Fibroblast of lung (primary cell): ENCODE measurements around the gene TRMT13. TPM values are rescaled to one million over a fixed set of nuclear protein-coding genes. Genes with fewer than 3 reads are reported as not detected.

ENCODE experiments used
- DNase-seq, 2 donors: peaks; one replicate each; pipeline versions ENCODE4 v3.0.0 to v3.0.0-alpha.2; 2010; ENCODE audit warnings: low read depth in 2 of 2
- H2AFZ ChIP-seq: 2 replicates; pipeline ENCODE4 v1.5.1; 2012; ENCODE audit warnings: low read length, control low read depth, inconsistent platforms
- H3K27ac ChIP-seq: 2 replicates; pipeline ENCODE4 v1.5.1; 2011; ENCODE audit warnings: low read length, control low read depth; ENCODE audit not compliant: insufficient read depth
- H3K27me3 ChIP-seq: 2 replicates; pipeline ENCODE4 v1.5.1; 2011; ENCODE audit warnings: mild to moderate bottlenecking, low read length; ENCODE audit not compliant: control insufficient read depth, insufficient read depth
- H3K36me3 ChIP-seq: 2 replicates; pipeline ENCODE4 v1.5.1; 2011; ENCODE audit warnings: low read length; ENCODE audit not compliant: control insufficient read depth, insufficient read depth
- H3K4me1 ChIP-seq: 2 replicates; pipeline ENCODE4 v1.5.1; 2011; ENCODE audit warnings: low read length; ENCODE audit not compliant: control insufficient read depth, insufficient read depth; ENCODE audit errors: extremely low read depth
- H3K4me2 ChIP-seq: 2 replicates; pipeline ENCODE4 v1.5.1; 2011; ENCODE audit warnings: low read length, control low read depth; ENCODE audit not compliant: insufficient read depth; ENCODE audit errors: extremely low read depth
- H3K4me3 ChIP-seq, 4 experiments: fragments of 200-600 bp in 1 of 4; sonication (generic) in 1 of 4; replicated peaks in 1 of 4; 2 replicates each; pipeline ENCODE4 v1.5.1; 2011 to 2016; ENCODE audit warnings: low read length in 4 of 4, low read depth in 3 of 4, mild to moderate bottlenecking in 3 of 4, control low read depth in 2 of 4, inconsistent platforms in 1 of 4, mixed read lengths in 1 of 4; ENCODE audit not compliant: insufficient read depth in 1 of 4; ENCODE audit errors: control extremely low read depth in 1 of 4
- H3K79me2 ChIP-seq: 2 replicates; pipeline ENCODE4 v1.5.1; 2012; ENCODE audit warnings: mild to moderate bottlenecking, low read length, inconsistent platforms; ENCODE audit not compliant: control insufficient read depth, insufficient read depth
- H3K9ac ChIP-seq: 2 replicates; pipeline ENCODE4 v1.5.1; 2011; ENCODE audit warnings: mild to moderate bottlenecking, low read length, control low read depth; ENCODE audit not compliant: insufficient read depth
- H3K9me3 ChIP-seq: 2 replicates; pipeline ENCODE4 v1.5.1; 2012; ENCODE audit warnings: low read depth, low read length; ENCODE audit not compliant: control insufficient read depth, insufficient read depth
- H4K20me1 ChIP-seq: 2 replicates; pipeline ENCODE4 v1.5.1; 2011; ENCODE audit warnings: low read length; ENCODE audit not compliant: control insufficient read depth, insufficient read depth; ENCODE audit errors: extremely low read depth
- CTCF ChIP-seq, 2 donors: IDR thresholded peaks in 1 of 2; conservative IDR thresholded peaks in 1 of 2; 1 replicate in 1 of 2; 2 replicates in 1 of 2; pipeline ENCODE4 v1.5.1; 2011 to 2012; ENCODE audit warnings: low read length in 2 of 2, control low read depth in 1 of 2, inconsistent platforms in 1 of 2, low read depth in 1 of 2, mild to moderate bottlenecking in 1 of 2
- EZH2 ChIP-seq: IDR thresholded peaks from 2 replicates; pipeline ENCODE4 v1.5.1; 2012; ENCODE audit warnings: low read length, control low read depth, mild to moderate bottlenecking; ENCODE audit errors: missing control alignments
- polyA plus RNA-seq, 2 donors: library from polyadenylated mRNA; depleted of rRNA in 1 of 2; stranded (reverse) in 1 of 2; unstranded in 1 of 2; fragments of >200 nt; gene quantifications; 2 replicates each; pipeline ENCODE4 v1.2.1, GENCODE V29; 2011 to 2012; ENCODE audit warnings: missing spikeins in 1 of 2
- total RNA-seq: library from RNA; depleted of rRNA; stranded (reverse); fragments of >200 nt; gene quantifications from 2 replicates; pipeline ENCODE4 v1.2.1, GENCODE V29; 2014

Gene TRMT13
- total and polyA plus RNA-seq, 2 donors (not counting 1 experiment from before 2014, with no cell fraction given) = 10.4 to 16.3 TPM

GRCh38 chr1:100178091-100178490 lies 45.1 kb downstream of the TRMT13 start, which contains the start of gene LRRC39:
Gene LRRC39 (minus strand): TSS chr1:100178256. CDS start chr1:100168516, 9,740 bp downstream.
- TF ChIP-seq EZH2 (no peak), CTCF (conservative IDR thresholded peaks at IDR 0.05 in 1 of 2, IDR thresholded peaks at IDR 0.05 in 1 of 2; ENCODE audit: low read depth in 1 of 2, low read length in 2 of 2) (no peak)
- H3K9ac ChIP-seq = no peak within 1 kb of the TSS
- no peaks in the 10 kb centered on the region for H3K27me3 ChIP-seq
- no peak within 1 kb of the TSS for H2AFZ ChIP-seq
- no peaks in the 10 kb centered on the region for H3K36me3 ChIP-seq
- no peaks in the 10 kb centered on the region for H3K79me2 ChIP-seq
- H3K4me1 ChIP-seq = no peaks in the 10 kb centered on the region
- H3K4me2 ChIP-seq = no peak within 1 kb of the TSS
- no peak for DNase-seq
- H3K4me3 ChIP-seq = no peak within 1 kb of the TSS
- no peaks in the 10 kb centered on the region for H4K20me1 ChIP-seq
- H3K9me3 ChIP-seq = no peaks in the 10 kb centered on the region
- no peak within 1 kb of the TSS for H3K27ac ChIP-seq

- no peak overlapping the region for H3K9ac ChIP-seq
- no peaks in the 10 kb centered on the region for H3K79me2 ChIP-seq
- no peak overlapping the region for H3K4me2 ChIP-seq
- TF ChIP-seq CTCF (conservative IDR thresholded peaks at IDR 0.05 in 1 of 2, IDR thresholded peaks at IDR 0.05 in 1 of 2; ENCODE audit: low read depth in 1 of 2, low read length in 2 of 2) (no peak), EZH2 (no peak)
- H3K27ac ChIP-seq = no peak overlapping the region
- no peaks in the 10 kb centered on the region for H3K4me1 ChIP-seq
- H3K9me3 ChIP-seq = no peaks in the 10 kb centered on the region
- no peaks in the 10 kb centered on the region for H4K20me1 ChIP-seq
- H3K4me3 ChIP-seq = no peak overlapping the region
- no peaks in the 10 kb centered on the region for H3K36me3 ChIP-seq
- no peak overlapping the region for H2AFZ ChIP-seq
- no peaks in the 10 kb centered on the region for H3K27me3 ChIP-seq
- DNase-seq = no peak
These were observed 50.4 kb downstream of the TRMT13 start for GRCh38 chr1:100183370-100183769.

GRCh38 chr1:100184536-100184935 lies 51.6 kb downstream of the TRMT13 start:
- Histone ChIP-seq H3K36me3 (no peaks in the 10 kb centered on the region), H4K20me1 (no peaks in the 10 kb centered on the region), H3K4me1 (no peaks in the 10 kb centered on the region), H3K4me2 (no peak overlapping the region), H3K9ac (no peak overlapping the region), H2AFZ (no peak overlapping the region), H3K27me3 (no peaks in the 10 kb centered on the region), H3K4me3 (no peak overlapping the region), H3K9me3 (no peaks in the 10 kb centered on the region), H3K27ac (no peak overlapping the region), H3K79me2 (no peaks in the 10 kb centered on the region)
- no peak for TF ChIP-seq EZH2
- TF ChIP-seq CTCF (conservative IDR thresholded peaks at IDR 0.05 in 1 of 2, IDR thresholded peaks at IDR 0.05 in 1 of 2; ENCODE audit: low read depth in 1 of 2, low read length in 2 of 2) = no peak
- DNase-seq = no peak
